OCI-LY3 (cell line): ENCODE data around the gene FARP1.

Experiments
- H2AFZ ChIP-seq: fragments of 200-600, 300-600 bp; shearing (Covaris generic); 2 replicates; pipeline ENCODE4 v1.6.0; 2014; ENCODE audit warnings: antibody characterized with exemption, low read depth, low read length
- H3K27ac ChIP-seq: fragments of 200-600, 300-600 bp; sonication (generic); 2 replicates; pipeline ENCODE4 v1.5.1; 2014; ENCODE audit warnings: mild to moderate bottlenecking, low read length, moderate library complexity, mixed read lengths
- H3K27me3 ChIP-seq: fragments of 200-600, 300-600 bp; sonication (generic); 2 replicates; pipeline ENCODE4 v1.6.1; 2014; ENCODE audit warnings: low read depth, low read length, mixed read lengths
- H3K36me3 ChIP-seq: fragments of 200-600, 300-600 bp; sonication (generic); replicated peaks from 2 replicates; pipeline ENCODE3; 2014; ENCODE audit warnings: low read depth, low read length, mixed read lengths
- H3K4me1 ChIP-seq: fragments of 300-600, 200-600 bp; sonication (generic); 2 replicates; pipeline ENCODE4 v1.6.1; 2014; ENCODE audit warnings: low read length, mixed read lengths
- H3K4me2 ChIP-seq: fragments of 200-600, 300-600 bp; sonication (generic); 2 replicates; pipeline ENCODE4 v1.6.1; 2014; ENCODE audit warnings: low read length, mixed read lengths
- H3K4me3 ChIP-seq: fragments of 300-600, 200-600 bp; sonication (generic); 2 replicates; pipeline ENCODE4 v1.5.1; 2014; ENCODE audit warnings: antibody characterized with exemption, mild to moderate bottlenecking, low read length, moderate library complexity
- H3K79me2 ChIP-seq: fragments of 300-600, 200-600 bp; shearing (Covaris generic); 2 replicates; pipeline ENCODE4 v1.6.1; 2014; ENCODE audit warnings: mild to moderate bottlenecking, low read length, mixed read lengths
- H3K9ac ChIP-seq: fragments of 300-600, 200-600 bp; shearing (Covaris generic); 2 replicates; pipeline ENCODE4 v1.6.0; 2014; ENCODE audit warnings: mild to moderate bottlenecking, low read length, moderate library complexity
- H3K9me3 ChIP-seq: fragments of 200-600, 300-600 bp; shearing (Covaris generic); 2 replicates; pipeline ENCODE4 v1.6.1; 2014; ENCODE audit warnings: low read length, mixed read lengths; ENCODE audit not compliant: insufficient read depth
- H4K20me1 ChIP-seq: fragments of 200-600, 300-600 bp; sonication (generic); 2 replicates; pipeline ENCODE4 v1.6.1; 2016; ENCODE audit warnings: low read length, mixed read lengths; ENCODE audit not compliant: insufficient read depth
- CTCF ChIP-seq: fragments of 200-600, 300-600 bp; sonication (generic); IDR thresholded peaks from 2 replicates; pipeline ENCODE4 v1.5.1; 2014; ENCODE audit warnings: antibody characterized with exemption, low read length, low read depth
- EZH2phosphoT487 ChIP-seq: fragments of 200-600 bp; shearing (Covaris generic); IDR thresholded peaks from 2 replicates; pipeline ENCODE4 v1.6.1; 2018; ENCODE audit warnings: antibody characterized with exemption, mixed run types, low read depth

FARP1 gene

GRCh38 chr13:98142380-98143156 lies at the start of gene FARP1:
Gene FARP1 (plus strand): TSS chr13:98143094. CDS start chr13:98213243, 70,149 bp downstream.
- Histone ChIP-seq H3K4me1 (peaks cover 17% of the 10 kb centered on the region), H3K27me3 (peaks cover 55% of the 10 kb centered on the region), H4K20me1 (no peaks in the 10 kb centered on the region), H3K27ac (0 out of 2 replicates have a peak within 1 kb of the TSS, but pooled peaks have one; percentile 18), H3K9ac (peak within 1 kb of the TSS; percentile 78), H3K79me2 (no peaks in the 10 kb centered on the region), H3K9me3 (no peaks in the 10 kb centered on the region), H2AFZ (peak within 1 kb of the TSS; percentile 98), H3K36me3 (no peaks in the 10 kb centered on the region), H3K4me3 (peak within 1 kb of the TSS; percentile 94), H3K4me2 (peak within 1 kb of the TSS; percentile 92)
- no peak for TF ChIP-seq EZH2phosphoT487
- peak; percentile 13; the same call in 1 of the 2 replicates for TF ChIP-seq CTCF

- no peaks in the 10 kb centered on the region for H3K36me3 ChIP-seq
- no peak overlapping the region for H3K9ac ChIP-seq
- 0 out of 2 replicates have a peak, but pooled peaks cover 4% of the 10 kb centered on the region for H3K27me3 ChIP-seq
- no peak overlapping the region for H3K4me2 ChIP-seq
- no peak overlapping the region for H2AFZ ChIP-seq
- H3K4me3 ChIP-seq: no peak overlapping the region
- no peak overlapping the region for H3K27ac ChIP-seq
- no peaks in the 10 kb centered on the region for H4K20me1 ChIP-seq
- no peaks in the 10 kb centered on the region for H3K9me3 ChIP-seq
- H3K4me1 ChIP-seq: no peaks in the 10 kb centered on the region
- TF ChIP-seq EZH2phosphoT487 (no peak), CTCF (no peak)
- no peaks in the 10 kb centered on the region for H3K79me2 ChIP-seq
Observed at GRCh38 chr13:98094678-98095266, 48.1 kb upstream of the FARP1 start.

- Histone ChIP-seq H3K79me2 (no peaks in the 10 kb centered on the region), H3K4me3 (no peak overlapping the region), H3K27ac (no peak overlapping the region), H3K9ac (no peak overlapping the region), H3K4me1 (no peaks in the 10 kb centered on the region), H3K27me3 (0 out of 2 replicates have a peak, but pooled peaks cover 4% of the 10 kb centered on the region), H3K4me2 (no peak overlapping the region), H3K9me3 (no peaks in the 10 kb centered on the region), H3K36me3 (no peaks in the 10 kb centered on the region), H4K20me1 (no peaks in the 10 kb centered on the region), H2AFZ (no peak overlapping the region)
- TF ChIP-seq EZH2phosphoT487 (no peak), CTCF (no peak)
Observed at GRCh38 chr13:98096059-98096458, 46.8 kb upstream of the FARP1 start.

- H2AFZ ChIP-seq: no peak overlapping the region
- TF ChIP-seq CTCF: no peak
- TF ChIP-seq EZH2phosphoT487: no peak
Observed at GRCh38 chr13:98097749-98098148, 45.1 kb upstream of the FARP1 start.

More at GRCh38 chr13:98097749-98098148, 45.1 kb upstream of the FARP1 start:
- Histone ChIP-seq H3K4me2 (no peak overlapping the region), H3K27ac (no peak overlapping the region), H3K4me1 (no peaks in the 10 kb centered on the region), H3K9ac (no peak overlapping the region), H3K36me3 (no peaks in the 10 kb centered on the region), H3K79me2 (no peaks in the 10 kb centered on the region), H3K9me3 (no peaks in the 10 kb centered on the region), H4K20me1 (no peaks in the 10 kb centered on the region), H3K4me3 (no peak overlapping the region), H3K27me3 (0 out of 2 replicates have a peak, but pooled peaks cover 4% of the 10 kb centered on the region)
